Heart left ventricle (tissue), 13 donors: ENCODE results near the gene ITGB5.

ENCODE experiments used
- CTCF ChIP-seq, 12 donors: fragments of 200-600 bp; sonication (generic) in 4 of 12; IDR thresholded peaks; one replicate each; pipeline versions ENCODE4 v1.5.0 to v1.8.0; 2018 to 2022; ENCODE audit warnings: antibody characterized with exemption in 12 of 12, mild to moderate bottlenecking in 5 of 12
- POLR2A ChIP-seq, 2 donors: fragments of 450-650 bp; IDR thresholded peaks; one replicate each; pipeline ENCODE4 v1.6.1; 2017; ENCODE audit warnings: antibody characterized with exemption in 2 of 2, mild to moderate bottlenecking in 2 of 2, moderate library complexity in 2 of 2
- donor health status: ischemic (EF 13 %, LVEDD 7.1; RV severe dilation, severe dysfunction).
- donor health status: DM: no; HTN: yes; CAD: no.
- donor health status: DM: no; HTN: no; CAD: no.
- donor health status: ischemic (EF 25% LVEDD 6.9; RV normal size, moderate dysfunction).
- donor health status: ischemic (EF 25% LVEDD 5.7; RV mildly dilated, moderate dysfunction).
- donor health status: ischemic (EF 35%, LVEDD 5.7; RV mildly dilated, moderate dysfunction).
- donor health status: nonischemic (EF 11% LVEDD 7.7; RV severe dilation, severe dysfunction).
- donor health status: DM: yes; HTN: yes; CAD: no.
- donor health status: PGD.
- donor health status: ischemic (EF 29% LVEDD 5.4; RV normal size, mild dysfunction).
- donor health status: nonischemic (EF 23%, LVEDD 6.1; RV moderate dilation, normal function).

DNA sequence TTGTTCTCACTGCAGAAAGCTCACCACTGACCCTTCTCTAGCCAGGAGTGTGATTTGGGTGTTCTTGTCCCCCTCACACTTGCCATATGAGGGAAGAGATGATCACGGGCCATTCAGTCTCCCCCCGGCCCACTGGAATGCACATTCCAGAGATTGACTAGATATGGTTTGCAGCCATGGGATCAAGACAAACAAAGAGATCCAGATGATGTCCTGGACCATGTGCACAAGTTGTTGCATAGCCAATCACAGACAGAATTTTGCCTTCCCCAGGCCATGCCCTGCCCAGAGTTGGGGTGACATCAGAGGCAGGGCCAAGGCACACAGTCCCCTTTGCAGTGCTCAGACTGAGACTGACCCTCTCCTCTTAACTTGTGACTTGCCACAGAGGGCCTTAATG, 32.6 kb upstream of the ITGB5 start:
- TF ChIP-seq CTCF (IDR thresholded peaks at IDR 0.05) (no peak), POLR2A (IDR thresholded peaks at IDR 0.05) (no peak)
